ENCODE measurements around the gene FCHO2. TPM values are rescaled to one million over a fixed set of nuclear protein-coding genes. Genes with fewer than 3 reads are reported as not detected.

FCHO2 gene
- total and polyA plus RNA-seq, 2 donors from 2014 or later: 6.5 to 48.1 TPM

GRCh38 chr5:73112359-73112758 is 156.5 kb downstream of the FCHO2 start:
- H3K27me3 ChIP-seq (ENCODE audit: control insufficient read depth, insufficient read depth, low read length): no peaks in the 10 kb centered on the region
- no peak for TF ChIP-seq CTCF (IDR thresholded peaks at IDR 0.05; ENCODE audit: borderline replicate concordance, extremely low read depth, insufficient read depth)
- H3K36me3 ChIP-seq (ENCODE audit: control insufficient read depth in 2 of 3, insufficient read depth in 3 of 3, low read length in 3 of 3): no peaks in the 10 kb centered on the region
- DNase-seq (no peak), FAIRE-seq (no peak)
- H3K4me1 ChIP-seq (ENCODE audit: control insufficient read depth in 2 of 3, insufficient read depth in 2 of 3, low read depth in 1 of 3, low read length in 3 of 3): no peaks in the 10 kb centered on the region
- intact Hi-C loops (cut with DNase I): no loop called here
- H3K9me3 ChIP-seq (ENCODE audit: control insufficient read depth in 2 of 3, insufficient read depth in 1 of 3, low read length in 3 of 3): peaks cover 0 to 4% (median 0%) of the 10 kb centered on the region in 3 donors
- H3K27ac ChIP-seq (ENCODE audit: low read depth in 2 of 2, low read length in 2 of 2): no peak overlapping the region
- no peak overlapping the region for H3K4me3 ChIP-seq (ENCODE audit: low read length in 3 of 3)
- no peak overlapping the region for H3K9ac ChIP-seq (ENCODE audit: low read length in 3 of 3)

- H3K9ac ChIP-seq (ENCODE audit: low read length in 3 of 3): no peak overlapping the region
- peaks cover 0 to 4% (median 0%) of the 10 kb centered on the region in 3 donors for H3K9me3 ChIP-seq (ENCODE audit: control insufficient read depth in 2 of 3, insufficient read depth in 1 of 3, low read length in 3 of 3)
- no peaks in the 10 kb centered on the region for H3K36me3 ChIP-seq (ENCODE audit: control insufficient read depth in 2 of 3, insufficient read depth in 3 of 3, low read length in 3 of 3)
- DNase-seq: no peak
- intact Hi-C loops (cut with DNase I): no loop called here
- no peaks in the 10 kb centered on the region for H3K27me3 ChIP-seq (ENCODE audit: control insufficient read depth, insufficient read depth, low read length)
- peaks cover 0 to 2% (median 0%) of the 10 kb centered on the region in 3 donors for H3K4me1 ChIP-seq (ENCODE audit: control insufficient read depth in 2 of 3, insufficient read depth in 2 of 3, low read depth in 1 of 3, low read length in 3 of 3)
- H3K4me3 ChIP-seq (ENCODE audit: low read length in 3 of 3): no peak overlapping the region
- H3K27ac ChIP-seq (ENCODE audit: low read depth in 2 of 2, low read length in 2 of 2): no peak overlapping the region
- TF ChIP-seq CTCF (IDR thresholded peaks at IDR 0.05; ENCODE audit: borderline replicate concordance, extremely low read depth, insufficient read depth): no peak
- no peak for FAIRE-seq
Measured at GRCh38 chr5:73114044-73114688, 158.3 kb downstream of the FCHO2 start.

DNA sequence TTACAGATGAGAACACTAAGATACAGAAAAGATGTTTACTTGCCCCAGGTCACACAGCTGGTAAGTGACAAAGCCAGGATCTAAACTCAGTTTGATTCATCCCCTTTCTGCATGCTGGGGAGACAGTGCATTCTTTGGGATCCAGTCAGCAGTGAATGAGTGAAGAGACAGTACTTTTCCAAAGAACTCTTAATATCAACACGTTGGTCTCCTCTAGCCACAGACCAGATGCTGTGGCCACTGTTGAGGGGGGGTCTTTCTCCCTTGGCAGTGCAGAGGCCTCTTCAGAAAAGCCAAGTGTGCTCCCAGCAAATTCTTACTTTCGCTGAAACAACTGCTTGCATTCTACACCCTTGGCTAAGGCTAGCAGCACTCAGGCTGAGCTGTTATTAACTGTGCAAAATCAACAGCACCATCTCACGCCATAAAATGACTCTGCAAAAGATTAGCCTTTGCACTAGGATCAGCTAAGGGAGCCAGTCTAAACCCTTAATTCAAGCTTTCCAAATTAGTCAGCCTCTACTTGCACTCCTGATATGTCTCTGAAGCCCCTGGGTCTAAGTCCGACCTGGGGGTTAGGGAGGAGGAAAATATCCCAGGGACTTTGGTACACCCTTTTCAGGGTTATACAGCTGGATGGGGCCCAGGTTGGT is 159.7 kb downstream of the FCHO2 start:
- peaks cover 0 to 4% (median 0%) of the 10 kb centered on the region in 3 donors for H3K9me3 ChIP-seq (ENCODE audit: control insufficient read depth in 2 of 3, insufficient read depth in 1 of 3, low read length in 3 of 3)
- no peak overlapping the region for H3K4me3 ChIP-seq (ENCODE audit: low read length in 3 of 3)
- TF ChIP-seq CTCF (IDR thresholded peaks at IDR 0.05; ENCODE audit: borderline replicate concordance, extremely low read depth, insufficient read depth): no peak
- FAIRE-seq (no peak), DNase-seq (no peak)
- H3K4me1 ChIP-seq (ENCODE audit: control insufficient read depth in 2 of 3, insufficient read depth in 2 of 3, low read depth in 1 of 3, low read length in 3 of 3): peaks cover 0 to 2% (median 0%) of the 10 kb centered on the region in 3 donors
- H3K27me3 ChIP-seq (ENCODE audit: control insufficient read depth, insufficient read depth, low read length): no peaks in the 10 kb centered on the region
- H3K9ac ChIP-seq (ENCODE audit: low read length in 3 of 3): no peak overlapping the region
- H3K36me3 ChIP-seq (ENCODE audit: control insufficient read depth in 2 of 3, insufficient read depth in 3 of 3, low read length in 3 of 3): no peaks in the 10 kb centered on the region
- no peak overlapping the region for H3K27ac ChIP-seq (ENCODE audit: low read depth in 2 of 2, low read length in 2 of 2)
- intact Hi-C loops (cut with DNase I): no loop called here

Measured in kidney (tissue), 14 donors.